NT2/D1 (cell line): ENCODE measurements around the gene CSPG5.

Source experiments
- DNase-seq: peaks from one replicate; pipeline ENCODE4 v3.0.0-alpha.2; 2011; ENCODE audit warnings: low read depth, low spot score
- H3K27me3 ChIP-seq: 2 replicates; pipeline ENCODE4 v1.6.0; 2011; ENCODE audit warnings: mild to moderate bottlenecking; ENCODE audit not compliant: insufficient read length, insufficient read depth
- H3K36me3 ChIP-seq: 2 replicates; pipeline ENCODE4 v1.6.1; 2011; ENCODE audit warnings: mild to moderate bottlenecking, low read length, mixed read lengths; ENCODE audit not compliant: insufficient read depth, insufficient read length
- H3K4me1 ChIP-seq: 2 replicates; pipeline ENCODE4 v1.5.1; 2011; ENCODE audit not compliant: insufficient read depth, insufficient read length
- H3K4me3 ChIP-seq: 2 replicates; pipeline ENCODE4 v1.5.1; 2011; ENCODE audit warnings: low read depth; ENCODE audit not compliant: insufficient read length
- H3K9ac ChIP-seq: 2 replicates; pipeline ENCODE4 v1.6.0; 2011; ENCODE audit warnings: low read depth; ENCODE audit not compliant: insufficient read length
- H3K9me3 ChIP-seq: 2 replicates; pipeline ENCODE4 v1.5.1; 2011; ENCODE audit warnings: mild to moderate bottlenecking, low read length; ENCODE audit not compliant: insufficient read depth
- SUZ12 ChIP-seq: IDR thresholded peaks from 2 replicates; pipeline ENCODE4 v1.6.1; 2011; ENCODE audit not compliant: insufficient read length, insufficient read depth; ENCODE audit errors: extremely low read depth
- YY1 ChIP-seq: IDR thresholded peaks from 2 replicates; pipeline ENCODE4 v1.6.1; 2011; ENCODE audit not compliant: insufficient read length, insufficient read depth
- ZNF274 ChIP-seq: IDR thresholded peaks from 2 replicates; pipeline ENCODE4 v1.6.1; 2011; ENCODE audit warnings: mild to moderate bottlenecking, low read depth, low read length

CSPG5 gene

DNA sequence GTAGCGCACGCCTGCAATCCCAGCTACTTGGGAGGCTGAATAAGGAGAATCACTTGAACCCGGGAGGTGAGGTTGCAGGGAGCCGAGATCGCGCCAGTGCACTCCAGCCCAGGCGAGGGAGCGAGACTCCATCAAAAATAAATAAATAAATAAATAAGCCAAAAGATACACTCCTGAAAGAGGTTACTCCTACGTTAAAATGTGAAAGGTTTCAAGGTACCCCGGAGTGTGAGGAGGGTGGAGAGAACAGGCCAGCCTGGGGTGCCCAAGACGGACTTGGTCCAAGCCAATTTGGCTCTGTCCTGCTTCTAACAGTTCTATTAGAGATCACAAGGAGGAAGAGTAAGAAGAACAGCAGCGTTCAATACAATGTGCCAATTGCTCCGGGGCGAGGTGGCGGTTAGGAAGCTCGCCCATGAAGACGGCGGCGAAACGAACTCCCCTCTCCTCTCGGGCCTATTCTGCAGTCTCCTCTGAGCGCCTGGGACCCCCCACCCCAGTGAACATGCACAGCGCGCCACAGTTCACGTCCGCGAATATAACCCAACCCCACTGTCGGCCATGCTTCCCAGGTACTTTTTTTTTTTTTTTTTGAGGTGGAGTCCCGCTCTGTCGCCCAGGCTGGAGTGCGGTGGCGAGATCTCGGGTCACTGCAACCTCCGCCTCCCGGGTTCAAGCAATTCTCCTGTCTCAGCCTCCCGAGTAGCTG, 66.1 kb downstream of the CSPG5 start:
- H3K4me1 ChIP-seq = peaks cover 4% of the 10 kb centered on the region

More for the DNA sequence above, 66.1 kb downstream of the CSPG5 start:
- Histone ChIP-seq H3K9ac (peak overlapping the region; percentile 98), H3K27me3 (no peaks in the 10 kb centered on the region), H3K36me3 (peaks cover 42% of the 10 kb centered on the region), H3K4me3 (peak overlapping the region; percentile 82), H3K9me3 (no peaks in the 10 kb centered on the region)
- DNase-seq = no peak
- TF ChIP-seq SUZ12 = no peak
- no peak for TF ChIP-seq ZNF274
- TF ChIP-seq YY1 = no peak
